HL-60 (cell line): ENCODE results near the gene KIF3C.

Experiments used
- DNase-seq, 2 experiments: peaks; one replicate each; pipeline ENCODE4 v3.0.0-alpha.2; 2010 to 2020; ENCODE audit warnings: low read depth in 1 of 2, low spot score in 1 of 2
- H3K27ac ChIP-seq: fragments of 250-450 bp; sonication (Bioruptor Pico); replicated peaks from 2 replicates; pipeline ENCODE4 v1.5.1; 2020; ENCODE audit warnings: mild to moderate bottlenecking, moderate library complexity
- H3K27me3 ChIP-seq: fragments of 250-450 bp; sonication (Bioruptor Pico); 2 replicates; pipeline ENCODE4 v1.5.1; 2021; ENCODE audit warnings: mild to moderate bottlenecking, moderate library complexity; ENCODE audit not compliant: insufficient read depth, poor library complexity, severe bottlenecking
- H3K4me3 ChIP-seq: replicated peaks from 2 replicates; pipeline ENCODE4 v1.5.1; 2011; ENCODE audit warnings: mild to moderate bottlenecking, control low read depth, low read length; ENCODE audit not compliant: insufficient read depth
- GABPA ChIP-seq: IDR thresholded peaks from 2 replicates; pipeline ENCODE4 v1.6.1; 2012; ENCODE audit warnings: low read depth
- POLR2AphosphoS5 ChIP-seq: IDR thresholded peaks from 2 replicates; pipeline ENCODE4 v1.6.1; 2012; ENCODE audit warnings: low read depth
- SPI1 ChIP-seq: IDR thresholded peaks from 2 replicates; pipeline ENCODE4 v1.6.1; 2012; ENCODE audit warnings: low read depth, mild to moderate bottlenecking, borderline replicate concordance
- TF ChIP-seq, protein P1 (sequence below): IDR thresholded peaks from 2 replicates; pipeline ENCODE4 v1.6.1; 2012; ENCODE audit warnings: low read depth; ENCODE audit not compliant: insufficient replicate concordance
- TF ChIP-seq, protein P2 (sequence below): IDR thresholded peaks from one replicate; pipeline ENCODE4 v1.5.1; 2011; ENCODE audit warnings: low read length, control low read depth, inconsistent platforms; ENCODE audit not compliant: insufficient read depth

Gene KIF3C

GRCh38 chr2:25895610-25896009 lies 86.7 kb downstream of the KIF3C start:
- DNase-seq = no peak
- TF ChIP-seq POLR2AphosphoS5 = no peak
- TF ChIP-seq, protein P1, sequence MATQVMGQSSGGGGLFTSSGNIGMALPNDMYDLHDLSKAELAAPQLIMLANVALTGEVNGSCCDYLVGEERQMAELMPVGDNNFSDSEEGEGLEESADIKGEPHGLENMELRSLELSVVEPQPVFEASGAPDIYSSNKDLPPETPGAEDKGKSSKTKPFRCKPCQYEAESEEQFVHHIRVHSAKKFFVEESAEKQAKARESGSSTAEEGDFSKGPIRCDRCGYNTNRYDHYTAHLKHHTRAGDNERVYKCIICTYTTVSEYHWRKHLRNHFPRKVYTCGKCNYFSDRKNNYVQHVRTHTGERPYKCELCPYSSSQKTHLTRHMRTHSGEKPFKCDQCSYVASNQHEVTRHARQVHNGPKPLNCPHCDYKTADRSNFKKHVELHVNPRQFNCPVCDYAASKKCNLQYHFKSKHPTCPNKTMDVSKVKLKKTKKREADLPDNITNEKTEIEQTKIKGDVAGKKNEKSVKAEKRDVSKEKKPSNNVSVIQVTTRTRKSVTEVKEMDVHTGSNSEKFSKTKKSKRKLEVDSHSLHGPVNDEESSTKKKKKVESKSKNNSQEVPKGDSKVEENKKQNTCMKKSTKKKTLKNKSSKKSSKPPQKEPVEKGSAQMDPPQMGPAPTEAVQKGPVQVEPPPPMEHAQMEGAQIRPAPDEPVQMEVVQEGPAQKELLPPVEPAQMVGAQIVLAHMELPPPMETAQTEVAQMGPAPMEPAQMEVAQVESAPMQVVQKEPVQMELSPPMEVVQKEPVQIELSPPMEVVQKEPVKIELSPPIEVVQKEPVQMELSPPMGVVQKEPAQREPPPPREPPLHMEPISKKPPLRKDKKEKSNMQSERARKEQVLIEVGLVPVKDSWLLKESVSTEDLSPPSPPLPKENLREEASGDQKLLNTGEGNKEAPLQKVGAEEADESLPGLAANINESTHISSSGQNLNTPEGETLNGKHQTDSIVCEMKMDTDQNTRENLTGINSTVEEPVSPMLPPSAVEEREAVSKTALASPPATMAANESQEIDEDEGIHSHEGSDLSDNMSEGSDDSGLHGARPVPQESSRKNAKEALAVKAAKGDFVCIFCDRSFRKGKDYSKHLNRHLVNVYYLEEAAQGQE = no peak
- TF ChIP-seq, protein P2, sequence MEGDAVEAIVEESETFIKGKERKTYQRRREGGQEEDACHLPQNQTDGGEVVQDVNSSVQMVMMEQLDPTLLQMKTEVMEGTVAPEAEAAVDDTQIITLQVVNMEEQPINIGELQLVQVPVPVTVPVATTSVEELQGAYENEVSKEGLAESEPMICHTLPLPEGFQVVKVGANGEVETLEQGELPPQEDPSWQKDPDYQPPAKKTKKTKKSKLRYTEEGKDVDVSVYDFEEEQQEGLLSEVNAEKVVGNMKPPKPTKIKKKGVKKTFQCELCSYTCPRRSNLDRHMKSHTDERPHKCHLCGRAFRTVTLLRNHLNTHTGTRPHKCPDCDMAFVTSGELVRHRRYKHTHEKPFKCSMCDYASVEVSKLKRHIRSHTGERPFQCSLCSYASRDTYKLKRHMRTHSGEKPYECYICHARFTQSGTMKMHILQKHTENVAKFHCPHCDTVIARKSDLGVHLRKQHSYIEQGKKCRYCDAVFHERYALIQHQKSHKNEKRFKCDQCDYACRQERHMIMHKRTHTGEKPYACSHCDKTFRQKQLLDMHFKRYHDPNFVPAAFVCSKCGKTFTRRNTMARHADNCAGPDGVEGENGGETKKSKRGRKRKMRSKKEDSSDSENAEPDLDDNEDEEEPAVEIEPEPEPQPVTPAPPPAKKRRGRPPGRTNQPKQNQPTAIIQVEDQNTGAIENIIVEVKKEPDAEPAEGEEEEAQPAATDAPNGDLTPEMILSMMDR = no peak
- TF ChIP-seq GABPA = no peak
- TF ChIP-seq SPI1 = no peak
- no peak overlapping the region for H3K27ac ChIP-seq
- H3K4me3 ChIP-seq = no peak overlapping the region
- H3K27me3 ChIP-seq = no peaks in the 10 kb centered on the region

DNA sequence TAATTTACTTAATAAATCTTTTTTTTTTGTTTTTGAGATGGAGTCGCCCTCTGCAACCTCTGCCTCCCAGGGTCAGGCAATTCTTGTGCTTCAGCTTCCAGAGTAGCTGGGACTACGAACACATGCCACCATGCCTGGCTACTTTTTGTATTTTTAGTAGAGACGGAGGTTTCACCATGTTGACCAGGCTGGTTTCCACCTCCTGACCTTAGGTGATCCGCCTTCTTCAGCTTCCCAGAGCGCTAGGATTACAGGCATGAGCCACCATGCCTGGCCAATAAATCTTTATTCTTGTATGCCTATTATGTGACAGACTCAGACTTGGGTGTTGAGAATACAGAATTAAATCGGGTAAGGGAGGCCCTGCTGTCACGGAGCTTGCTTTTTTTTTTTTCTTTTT lies 87.3 kb downstream of the KIF3C start:
- no peak overlapping the region for H3K27ac ChIP-seq
- TF ChIP-seq POLR2AphosphoS5 (no peak), GABPA (no peak), SPI1 (no peak)
- TF ChIP-seq, protein P2 = no peak
- TF ChIP-seq, protein P1 = no peak
- no peaks in the 10 kb centered on the region for H3K27me3 ChIP-seq
- no peak overlapping the region for H3K4me3 ChIP-seq
- no peak for DNase-seq

GRCh38 chr2:25894135-25894830 lies 88.0 kb downstream of the KIF3C start:
- TF ChIP-seq GABPA = no peak
- TF ChIP-seq POLR2AphosphoS5 = no peak
- TF ChIP-seq, protein P1 = no peak
- TF ChIP-seq, protein P2 = no peak
- TF ChIP-seq SPI1 = no peak
- H3K27me3 ChIP-seq = no peaks in the 10 kb centered on the region
- no peak overlapping the region for H3K27ac ChIP-seq
- no peak overlapping the region for H3K4me3 ChIP-seq
- no peak for DNase-seq
